SK-N-SH (cell line): ENCODE measurements around the gene SLC25A53. TPM values are rescaled to one million over a fixed set of nuclear protein-coding genes. Genes with fewer than 3 reads are reported as not detected.
"Not testable (repeated sequence)": the region's sequence is repeated elsewhere in the genome, so short reads cannot be mapped to it uniquely, and the experiment has no call there.

Source experiments
- CTCF ChIA-PET: fragments of 300-600, 350-600 bp; formaldehyde crosslinking; extraction: SDS; loops from one replicate; lab custom pipeline; 2021; lab: Yijun Ruan, JAX
- POLR2A ChIA-PET: fragments of 350-600 bp; sonication (Branson Sonifier 250); formaldehyde crosslinking; extraction: SDS; loops from one replicate; lab custom pipeline; 2020; ENCODE audit warnings: antibody characterized with exemption, inconsistent platforms; lab: Yijun Ruan, JAX
- DNase-seq: peaks from one replicate; pipeline ENCODE4 v3.0.0; 2012
- H2AFZ ChIP-seq: fragments of 200-600 bp; sonication (generic); 2 replicates; pipeline ENCODE4 v1.8.1; 2016; ENCODE audit warnings: antibody characterized with exemption, mild to moderate bottlenecking, low read depth
- H3F3A ChIP-seq: fragments of 200-600 bp; sonication (generic); replicated peaks from 2 replicates; pipeline ENCODE3; 2016; ENCODE audit warnings: antibody characterized with exemption, mild to moderate bottlenecking; ENCODE audit not compliant: insufficient read depth
- H3K27ac ChIP-seq, 2 experiments: fragments of 200-500 bp in 1 of 2; fragments of 200-600 bp in 1 of 2; sonication (Bioruptor generic) in 1 of 2; sonication (generic), shearing (Covaris generic) in 1 of 2; 2 replicates each; pipeline versions ENCODE4 v1.5.1 to v1.6.1; 2014 to 2016; ENCODE audit warnings: low read depth in 2 of 2, inconsistent platforms in 1 of 2, low read length in 1 of 2, mild to moderate bottlenecking in 1 of 2, mixed read lengths in 1 of 2
- H3K27me3 ChIP-seq: fragments of 200-600 bp; sonication (generic), shearing (Covaris generic); 2 replicates; pipeline ENCODE4 v1.6.1; 2016; ENCODE audit warnings: mixed run types; ENCODE audit not compliant: insufficient read depth
- H3K36me3 ChIP-seq, 2 experiments: fragments of 200-500 bp in 1 of 2; fragments of 200-600 bp in 1 of 2; sonication (Bioruptor generic) in 1 of 2; sonication (generic) in 1 of 2; replicated peaks in 1 of 2; 2 replicates each; pipeline versions ENCODE3 to v1.5.1; 2014 to 2016; ENCODE audit warnings: low read length in 1 of 2, mild to moderate bottlenecking in 1 of 2; ENCODE audit not compliant: insufficient read depth in 2 of 2, control insufficient read depth in 1 of 2
- H3K4me1 ChIP-seq, 2 experiments: fragments of 200-500 bp in 1 of 2; fragments of 200-600 bp in 1 of 2; sonication (Bioruptor generic) in 1 of 2; sonication (generic), shearing (Covaris generic) in 1 of 2; 2 replicates each; pipeline versions ENCODE4 v1.5.1 to v1.6.1; 2014 to 2016; ENCODE audit warnings: low read depth in 1 of 2, low read length in 1 of 2, mixed run types in 1 of 2; ENCODE audit not compliant: insufficient read depth in 2 of 2, control insufficient read depth in 1 of 2
- H3K4me2 ChIP-seq: fragments of 200-600 bp; sonication (generic), shearing (Covaris generic); 2 replicates; pipeline ENCODE4 v1.6.1; 2017; ENCODE audit warnings: mixed run types
- H3K4me3 ChIP-seq, 2 experiments: fragments of 200-500 bp in 1 of 2; fragments of 200-600 bp in 1 of 2; sonication (Bioruptor generic) in 1 of 2; sonication (generic), shearing (Covaris generic) in 1 of 2; 2 replicates each; pipeline versions ENCODE4 v1.5.1 to v1.8.1; 2014 to 2016; ENCODE audit warnings: low read depth in 2 of 2, inconsistent platforms in 1 of 2, low read length in 1 of 2, mild to moderate bottlenecking in 1 of 2, mixed read lengths in 1 of 2, moderate library complexity in 1 of 2
- H3K79me2 ChIP-seq: fragments of 200-600 bp; sonication (generic); 2 replicates; pipeline ENCODE4 v1.8.1; 2017; ENCODE audit warnings: mild to moderate bottlenecking; ENCODE audit not compliant: insufficient read depth
- H3K9ac ChIP-seq: fragments of 200-600 bp; sonication (generic); 2 replicates; pipeline ENCODE4 v1.6.1; 2017; ENCODE audit warnings: mixed run types
- H3K9me2 ChIP-seq: fragments of 200-600 bp; sonication (generic); 2 replicates; pipeline ENCODE4 v1.6.1; 2017; ENCODE audit warnings: mixed run types
- H3K9me3 ChIP-seq: fragments of 200-600 bp; sonication (generic); 2 replicates; pipeline ENCODE4 v1.6.1; 2017; ENCODE audit warnings: mixed run types, mild to moderate bottlenecking, moderate library complexity
- H4K20me1 ChIP-seq: fragments of 200-600 bp; sonication (generic); 2 replicates; pipeline ENCODE4 v1.6.1; 2017; ENCODE audit warnings: mild to moderate bottlenecking, mixed run types; ENCODE audit not compliant: insufficient read depth
- WGBS: methylation state at CpG from one replicate; pipeline ENCODE4 v1.1.6; 2017; ENCODE audit warnings: low lambda C conversion rate; 5-methylcytosine and 5-hydroxymethylcytosine counted together
- polyA plus RNA-seq, 3 experiments: library from polyadenylated mRNA; depleted of rRNA; stranded (reverse); fragments of >200 nt; gene quantifications; 2 replicates each; pipeline ENCODE4 v1.2.3, GENCODE V29; 2012

Gene SLC25A53
- polyA plus RNA-seq, 1 of the 3 experiments (the other 2 are of a cell fraction): 5.9 TPM

DNA sequence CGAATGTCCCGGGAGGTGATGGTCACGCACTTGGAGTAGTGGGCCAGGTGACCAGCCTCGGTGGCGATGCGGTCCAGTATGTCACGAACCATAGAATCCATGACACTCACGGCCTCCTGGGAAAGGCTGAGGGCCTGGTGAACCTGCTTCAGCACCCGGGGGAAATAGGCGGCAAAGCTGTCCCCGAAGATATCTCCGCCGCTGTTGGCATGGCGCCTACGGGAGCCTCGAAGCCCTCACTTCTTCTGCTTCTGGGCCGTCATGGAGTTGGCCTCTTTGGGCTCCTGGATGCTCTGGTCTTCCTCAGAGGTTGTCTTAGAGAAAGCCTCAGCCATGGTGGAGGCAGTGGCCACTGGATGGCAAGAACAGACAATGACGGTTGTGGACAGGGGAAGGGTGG, 94.2 kb downstream of the SLC25A53 start:
- H3K4me2 ChIP-seq, DNase-seq, H3K36me3 ChIP-seq, H3K27me3 ChIP-seq, H3K79me2 ChIP-seq, H4K20me1 ChIP-seq, H3K27ac ChIP-seq, H3K4me1 ChIP-seq, H3K4me3 ChIP-seq, H3K9me2 ChIP-seq, H3F3A ChIP-seq, H3K9ac ChIP-seq, H2AFZ ChIP-seq, POLR2A ChIA-PET, H3K9me3 ChIP-seq, CTCF ChIA-PET: not testable (repeated sequence)
- 31% methylated on average over 8 of the region's 18 CpGs for WGBS

DNA sequence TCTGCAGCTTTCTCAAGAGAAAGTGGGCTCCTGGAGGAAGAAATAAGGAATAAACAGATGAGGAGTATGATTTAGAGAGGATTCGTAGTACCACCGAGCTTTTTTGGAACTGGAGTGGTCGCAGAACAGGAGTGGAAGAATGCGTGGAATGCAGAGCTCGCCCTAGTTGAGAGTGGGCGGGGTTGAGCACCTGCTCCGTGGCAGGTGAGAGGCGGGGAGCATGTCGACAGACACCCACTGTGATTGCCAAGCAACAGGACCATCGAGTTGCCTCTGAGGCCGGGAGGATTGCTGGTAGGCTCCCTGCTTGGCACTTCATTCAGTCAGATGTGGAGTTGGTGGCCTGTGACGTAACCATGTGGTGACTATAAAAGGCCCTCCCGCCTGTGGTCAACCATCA, 101.9 kb downstream of the SLC25A53 start:
- H3K4me3 ChIP-seq, H3K9ac ChIP-seq, H3K36me3 ChIP-seq, H4K20me1 ChIP-seq, H3K27ac ChIP-seq, DNase-seq, H3K9me3 ChIP-seq, H3K4me1 ChIP-seq, POLR2A ChIA-PET, H3K4me2 ChIP-seq, H3K27me3 ChIP-seq, CTCF ChIA-PET, H3K79me2 ChIP-seq, H2AFZ ChIP-seq, H3K9me2 ChIP-seq, H3F3A ChIP-seq: not testable (repeated sequence)
- WGBS: no CpG with 5 or more reads among the region's 13 CpGs

Other genes with a start within 250 kb of the SLC25A53 start
- 13.1 and 15.2 TPM in 2 replicates for gene TMSB15B, start 194.4 kb downstream of the SLC25A53 start, polyA plus RNA-seq (2012; rRNA removed)
- gene H2BW1, start 143.3 kb downstream of the SLC25A53 start, polyA plus RNA-seq (2012; rRNA removed): not detected in 2 replicates
- not detected in 2 replicates for gene H2BW2, start 117.1 kb downstream of the SLC25A53 start, polyA plus RNA-seq (2012; rRNA removed)
- gene TMSB15C, start 80.8 kb downstream of the SLC25A53 start, polyA plus RNA-seq (2012; rRNA removed): 2.9 and 4.4 TPM in 2 replicates
- gene ZCCHC18, start 44.5 kb downstream of the SLC25A53 start, polyA plus RNA-seq (2012; rRNA removed): 5.9 and 7.5 TPM in 2 replicates
- 2.2 and 3.2 TPM in 2 replicates for gene FAM199X, start 9.4 kb upstream of the SLC25A53 start, polyA plus RNA-seq (2012; rRNA removed)
- gene ESX1, start 97.9 kb upstream of the SLC25A53 start, polyA plus RNA-seq (2012; rRNA removed): not detected in 2 replicates